Right ventricle myocardium superior (tissue), 1 donor: Measurements from ENCODE around the gene CD28. TPM values are rescaled to one million over a fixed set of nuclear protein-coding genes. Genes with fewer than 3 reads are reported as not detected.

Experiments used
- ATAC-seq: fragments of 200-7000 bp; cut with Tn5 transposase; one replicate; pipeline ENCODE4 v1.9.1; 2020; ENCODE audit warnings: mild to moderate bottlenecking; ENCODE audit not compliant: poor library complexity
- DNase-seq: peaks from one replicate; pipeline ENCODE4 v3.0.0-alpha.2; 2020
- intact Hi-C: fragments of 100-400 bp; cut with DNase I; formaldehyde crosslinking; loops from one replicate; pipeline ENCODE4 v1.11.2; 2022
- total RNA-seq: library from RNA; stranded (reverse); fragmentation: NEBNext Ultra II Directional; extraction: Animal tissue kit (Norgen Biotek cat#: 25700); gene quantifications from one replicate; pipeline ENCODE4 v1.2.1, GENCODE V29; 2021
- donor health status: DM: no; HTN: yes; CAD: no; lungs with severe emphysema.

Gene CD28
- total RNA-seq, 1 donor from 2014 or later, result 0.75 TPM

- intact Hi-C loops, result no loop called here
- DNase-seq (no peak), ATAC-seq (no peak)
Observed at GRCh38 chr2:203732953-203733510, 26.6 kb downstream of the CD28 start.

GRCh38 chr2:203733684-203734083 lies 27.2 kb downstream of the CD28 start:
- ATAC-seq (no peak), DNase-seq (no peak)
- intact Hi-C loops, result no loop called here

GRCh38 chr2:203734276-203734983 lies 28.0 kb downstream of the CD28 start:
- ATAC-seq, result no peak
- intact Hi-C loops, result no loop called here
- DNase-seq, result no peak

- DNase-seq (no peak), ATAC-seq (no peak)
- intact Hi-C loops, result no loop called here
Observed at GRCh38 chr2:203737360-203737759, 30.9 kb downstream of the CD28 start.

GRCh38 chr2:203739351-203739750 lies 32.9 kb downstream of the CD28 start:
- ATAC-seq, result no peak
- no peak for DNase-seq
- intact Hi-C loops, result no loop called here

GRCh38 chr2:203740871-203741281 lies 34.4 kb downstream of the CD28 start:
- ATAC-seq (no peak), DNase-seq (no peak)
- intact Hi-C loops, result no loop called here

GRCh38 chr2:203741566-203741965 lies 35.1 kb downstream of the CD28 start:
- intact Hi-C loops, result no loop called here

GRCh38 chr2:203743441-203743981 lies 37.1 kb downstream of the CD28 start:
- intact Hi-C loops, result no loop called here
- ATAC-seq, result no peak
- DNase-seq, result no peak

More at GRCh38 chr2:203741566-203741965, 35.1 kb downstream of the CD28 start:
- DNase-seq (no peak), ATAC-seq (no peak)

GRCh38 chr2:203744091-203744490 lies 37.7 kb downstream of the CD28 start:
- DNase-seq (no peak), ATAC-seq (no peak)
- intact Hi-C loops, result no loop called here

GRCh38 chr2:203745267-203745666 lies 38.8 kb downstream of the CD28 start:
- ATAC-seq (no peak), DNase-seq (no peak)
- intact Hi-C loops, result no loop called here

GRCh38 chr2:203748331-203749126 lies 42.1 kb downstream of the CD28 start:
- intact Hi-C loops, result no loop called here
- ATAC-seq (no peak), DNase-seq (no peak)

- intact Hi-C loops, result no loop called here
- ATAC-seq, result no peak
Observed at GRCh38 chr2:203750346-203751068, 44.1 kb downstream of the CD28 start.

GRCh38 chr2:203751685-203752271 lies 45.3 kb downstream of the CD28 start:
- DNase-seq (no peak), ATAC-seq (no peak)
- intact Hi-C loops, result no loop called here

More at GRCh38 chr2:203750346-203751068, 44.1 kb downstream of the CD28 start:
- DNase-seq, result no peak

GRCh38 chr2:203756161-203756560 lies 49.7 kb downstream of the CD28 start:
- ATAC-seq, result no peak
- DNase-seq, result no peak
- intact Hi-C loops, result no loop called here

GRCh38 chr2:203758841-203759689 lies 52.6 kb downstream of the CD28 start:
- intact Hi-C loops, result no loop called here
- no peak for DNase-seq
- no peak for ATAC-seq

- DNase-seq (no peak), ATAC-seq (no peak)
- intact Hi-C loops, result no loop called here
Observed at GRCh38 chr2:203759690-203760365, 53.4 kb downstream of the CD28 start.

GRCh38 chr2:203761121-203761520 lies 54.7 kb downstream of the CD28 start:
- intact Hi-C loops, result no loop called here
- no peak for ATAC-seq
- no peak for DNase-seq
